HepG2 (cell line): ENCODE results near the gene CD7. TPM values are rescaled to one million over a fixed set of nuclear protein-coding genes. Genes with fewer than 3 reads are reported as not detected.
A peak's percentile ranks its signal among the peaks of the same experiment; 100 is the strongest.

Source experiments
- ARID2 ChIP-seq: sonication (generic); formaldehyde crosslinking; IDR thresholded peaks from 2 replicates; pipeline ENCODE4 v1.8.1; 2022; ENCODE audit warnings: mild to moderate bottlenecking, missing genetic modification reagents, borderline replicate concordance
- ARNT ChIP-seq: fragments of 450-650 bp; IDR thresholded peaks from 2 replicates; pipeline ENCODE4 v1.6.1; 2017
- ATM ChIP-seq: fragments of 450-650 bp; IDR thresholded peaks from 2 replicates; pipeline ENCODE4 v1.7.1; 2017; ENCODE audit warnings: mild to moderate bottlenecking, borderline replicate concordance
- NFYC ChIP-seq: IDR thresholded peaks from 2 replicates; pipeline ENCODE4 v1.6.1; 2016; ENCODE audit warnings: missing genetic modification reagents, missing compliant biosample characterization
- RXRB ChIP-seq: IDR thresholded peaks from 2 replicates; pipeline ENCODE4 v1.6.1; 2016; ENCODE audit warnings: borderline replicate concordance, missing genetic modification reagents, missing compliant biosample characterization
- SMARCE1 ChIP-seq: fragments of 450-650 bp; IDR thresholded peaks from 2 replicates; pipeline ENCODE4 v1.6.1; 2017; ENCODE audit warnings: borderline replicate concordance
- SOX6 ChIP-seq, 2 experiments: fragments of 450-650 bp in 1 of 2; sonication (generic) in 1 of 2; formaldehyde crosslinking in 1 of 2; IDR thresholded peaks; 2 replicates each; pipeline versions ENCODE4 v1.4.0 to v1.6.1; 2017 to 2020; ENCODE audit warnings: antibody characterized with exemption in 1 of 2, mild to moderate bottlenecking in 1 of 2, missing genetic modification reagents in 1 of 2
- SP140L ChIP-seq: sonication (generic); formaldehyde crosslinking; IDR thresholded peaks from 2 replicates; pipeline ENCODE4 v1.4.0; 2020; ENCODE audit warnings: missing genetic modification reagents, borderline replicate concordance
- SRSF1 ChIP-seq: fragments of 200-400 bp; formaldehyde crosslinking; optimal IDR thresholded peaks from 2 replicates; pipeline ENCODE3; 2017; ENCODE audit warnings: mild to moderate bottlenecking, low read depth, low read length, moderate library complexity
- ZFP62 ChIP-seq: sonication (generic); formaldehyde crosslinking; IDR thresholded peaks from 2 replicates; pipeline ENCODE4 v1.4.0; 2020; ENCODE audit warnings: missing genetic modification reagents
- ZNF264 ChIP-seq: sonication (generic); formaldehyde crosslinking; IDR thresholded peaks from 2 replicates; pipeline ENCODE4 v1.4.0; 2020; ENCODE audit warnings: missing genetic modification reagents
- ZNF33A ChIP-seq: sonication (generic); formaldehyde crosslinking; IDR thresholded peaks from 2 replicates; pipeline ENCODE4 v1.5.1; 2020; ENCODE audit warnings: missing genetic modification reagents, mild to moderate bottlenecking, moderate library complexity, borderline replicate concordance
- ZNF468 ChIP-seq: sonication (generic); formaldehyde crosslinking; IDR thresholded peaks from 2 replicates; pipeline ENCODE4 v1.8.0; 2022; ENCODE audit warnings: mild to moderate bottlenecking, moderate library complexity, missing genetic modification reagents
- ZNF7 ChIP-seq: IDR thresholded peaks from 2 replicates; pipeline ENCODE4 v1.6.1; 2016; ENCODE audit warnings: missing biosample characterization, missing genetic modification reagents
- ZNF782 ChIP-seq: sonication (generic); formaldehyde crosslinking; IDR thresholded peaks from 2 replicates; pipeline ENCODE4 v1.4.0; 2020; ENCODE audit warnings: missing genetic modification reagents, mild to moderate bottlenecking, borderline replicate concordance
- ZSCAN30 ChIP-seq: sonication (generic); formaldehyde crosslinking; IDR thresholded peaks from 2 replicates; pipeline ENCODE4 v1.5.0; 2020; ENCODE audit warnings: mild to moderate bottlenecking, missing genetic modification reagents
- polyA plus RNA-seq, 8 experiments: library from polyadenylated mRNA; depleted of rRNA in 3 of 8; stranded (reverse) in 7 of 8; unstranded in 1 of 8; fragments of >200 nt; fragmentation: Illumina TruSeq in 4 of 8; extraction: Trizol in 4 of 8; gene quantifications; 2 replicates each; pipeline versions ENCODE4 v1.2.1 to v1.2.3, GENCODE V29; 2011 to 2016; ENCODE audit warnings: low read depth in 4 of 8, missing spikeins in 1 of 8, mixed read lengths in 1 of 8; ENCODE audit not compliant: insufficient read depth in 1 of 8
- total RNA-seq, 5 experiments: library from RNA; depleted of rRNA; stranded (reverse); fragments of >200 nt; fragmentation: Illumina TruSeq; extraction: Trizol; gene quantifications; 2 replicates each; pipeline ENCODE4 v1.2.3, GENCODE V29; 2016; ENCODE audit warnings: low read depth in 1 of 5
- TF ChIP-seq, protein P1 (sequence below), 2 experiments: fragments of 450-650 bp in 1 of 2; sonication (generic) in 1 of 2; formaldehyde crosslinking; IDR thresholded peaks; 2 replicates each; pipeline versions ENCODE4 v1.5.0 to v1.8.0; 2020 to 2022; ENCODE audit warnings: mild to moderate bottlenecking in 1 of 2, missing genetic modification reagents in 1 of 2
- TF ChIP-seq, protein P2 (sequence below): fragments of 450-650 bp; IDR thresholded peaks from 2 replicates; pipeline ENCODE4 v1.6.1; 2016
- TF ChIP-seq, protein P3 (sequence below): IDR thresholded peaks from 2 replicates; pipeline ENCODE4 v1.6.1; 2018; ENCODE audit warnings: missing genetic modification reagents
- TF ChIP-seq, protein P4 (sequence below): sonication (generic); formaldehyde crosslinking; IDR thresholded peaks from 2 replicates; pipeline ENCODE4 v1.9.0; 2021; ENCODE audit warnings: missing genetic modification reagents, mild to moderate bottlenecking, borderline replicate concordance
- TF ChIP-seq, protein P5 (sequence below): sonication (generic); formaldehyde crosslinking; IDR thresholded peaks from 2 replicates; pipeline ENCODE4 v1.5.0; 2020; ENCODE audit warnings: mild to moderate bottlenecking, missing genetic modification reagents, borderline replicate concordance
- TF ChIP-seq, protein P6 (sequence below): sonication (generic); formaldehyde crosslinking; IDR thresholded peaks from 2 replicates; pipeline ENCODE4 v1.5.0; 2020; ENCODE audit warnings: missing genetic modification reagents, mild to moderate bottlenecking, borderline replicate concordance

The CD7 gene
- total and polyA plus RNA-seq, 2 of the 13 experiments (the other 11 are each of a cell fraction or from before 2014, with no cell fraction given), result 67.6 to 76.4 TPM

DNA sequence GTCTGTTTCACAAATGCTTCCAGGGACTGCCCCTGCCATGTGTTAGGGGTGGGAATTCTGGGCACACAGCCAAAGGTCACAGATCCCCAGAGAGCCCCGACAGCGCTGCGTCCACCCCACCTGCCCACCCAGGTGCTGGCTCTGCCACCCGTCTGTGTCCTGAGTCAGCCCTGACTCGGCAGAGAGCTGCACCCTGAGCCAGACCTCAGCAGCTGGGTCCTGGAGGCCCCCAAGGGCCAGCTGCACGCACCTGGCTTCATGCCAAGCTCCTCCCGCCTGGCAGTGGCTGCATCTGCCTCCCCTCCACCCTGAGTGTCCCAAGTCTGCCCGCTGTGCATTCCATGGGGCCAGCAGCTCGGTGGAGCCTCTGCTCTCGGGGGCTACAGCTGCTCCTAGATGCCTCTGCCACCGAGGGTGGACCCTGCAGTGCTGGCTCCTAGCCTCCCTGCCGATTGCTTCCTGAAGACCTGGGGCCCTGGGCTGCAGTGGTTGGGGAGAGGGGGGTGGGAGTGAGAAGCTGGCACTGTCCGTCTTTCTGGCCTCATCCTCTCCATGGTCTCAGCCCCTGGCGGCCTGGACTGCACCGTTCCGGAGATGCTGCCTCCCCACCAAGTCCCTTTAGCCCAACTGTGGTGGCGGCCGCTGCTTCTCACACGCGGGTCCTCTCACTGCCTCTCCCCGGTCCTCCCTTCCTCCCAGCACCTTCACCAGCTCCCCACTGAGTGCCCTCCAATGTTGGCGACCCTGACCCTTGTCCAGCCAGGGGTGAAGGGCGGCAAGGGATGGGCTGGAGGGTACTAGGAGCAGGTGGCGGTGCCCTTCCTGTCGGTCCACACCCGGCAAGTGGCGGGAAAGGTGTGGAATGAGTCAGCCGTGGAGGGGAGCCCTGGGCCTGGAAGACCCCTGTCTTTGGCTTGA lies 13.2 kb upstream of the CD7 start (continued):
- no peak for TF ChIP-seq SMARCE1
- TF ChIP-seq, protein P1, sequence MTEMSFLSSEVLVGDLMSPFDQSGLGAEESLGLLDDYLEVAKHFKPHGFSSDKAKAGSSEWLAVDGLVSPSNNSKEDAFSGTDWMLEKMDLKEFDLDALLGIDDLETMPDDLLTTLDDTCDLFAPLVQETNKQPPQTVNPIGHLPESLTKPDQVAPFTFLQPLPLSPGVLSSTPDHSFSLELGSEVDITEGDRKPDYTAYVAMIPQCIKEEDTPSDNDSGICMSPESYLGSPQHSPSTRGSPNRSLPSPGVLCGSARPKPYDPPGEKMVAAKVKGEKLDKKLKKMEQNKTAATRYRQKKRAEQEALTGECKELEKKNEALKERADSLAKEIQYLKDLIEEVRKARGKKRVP (CRISPR knock-in tag; IDR thresholded peaks at IDR 0.05), result no peak
- TF ChIP-seq RXRB (CRISPR knock-in tag), result peak; percentile 83
- no peak for TF ChIP-seq ZNF7 (CRISPR knock-in tag)
- TF ChIP-seq, protein P2, sequence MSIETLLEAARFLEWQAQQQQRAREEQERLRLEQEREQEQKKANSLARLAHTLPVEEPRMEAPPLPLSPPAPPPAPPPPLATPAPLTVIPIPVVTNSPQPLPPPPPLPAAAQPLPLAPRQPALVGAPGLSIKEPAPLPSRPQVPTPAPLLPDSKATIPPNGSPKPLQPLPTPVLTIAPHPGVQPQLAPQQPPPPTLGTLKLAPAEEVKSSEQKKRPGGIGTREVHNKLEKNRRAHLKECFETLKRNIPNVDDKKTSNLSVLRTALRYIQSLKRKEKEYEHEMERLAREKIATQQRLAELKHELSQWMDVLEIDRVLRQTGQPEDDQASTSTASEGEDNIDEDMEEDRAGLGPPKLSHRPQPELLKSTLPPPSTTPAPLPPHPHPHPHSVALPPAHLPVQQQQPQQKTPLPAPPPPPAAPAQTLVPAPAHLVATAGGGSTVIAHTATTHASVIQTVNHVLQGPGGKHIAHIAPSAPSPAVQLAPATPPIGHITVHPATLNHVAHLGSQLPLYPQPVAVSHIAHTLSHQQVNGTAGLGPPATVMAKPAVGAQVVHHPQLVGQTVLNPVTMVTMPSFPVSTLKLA, result no peak
- no peak for TF ChIP-seq SP140L (CRISPR knock-in tag)
- no peak for TF ChIP-seq SRSF1
- TF ChIP-seq ZNF33A (CRISPR knock-in tag), result no peak
- TF ChIP-seq ZFP62 (CRISPR knock-in tag), result no peak
- no peak for TF ChIP-seq ZNF264 (CRISPR knock-in tag)
- TF ChIP-seq, protein P3, sequence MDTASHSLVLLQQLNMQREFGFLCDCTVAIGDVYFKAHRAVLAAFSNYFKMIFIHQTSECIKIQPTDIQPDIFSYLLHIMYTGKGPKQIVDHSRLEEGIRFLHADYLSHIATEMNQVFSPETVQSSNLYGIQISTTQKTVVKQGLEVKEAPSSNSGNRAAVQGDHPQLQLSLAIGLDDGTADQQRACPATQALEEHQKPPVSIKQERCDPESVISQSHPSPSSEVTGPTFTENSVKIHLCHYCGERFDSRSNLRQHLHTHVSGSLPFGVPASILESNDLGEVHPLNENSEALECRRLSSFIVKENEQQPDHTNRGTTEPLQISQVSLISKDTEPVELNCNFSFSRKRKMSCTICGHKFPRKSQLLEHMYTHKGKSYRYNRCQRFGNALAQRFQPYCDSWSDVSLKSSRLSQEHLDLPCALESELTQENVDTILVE (CRISPR knock-in tag), result no peak
- peak; percentile 85 for TF ChIP-seq ZNF782 (CRISPR knock-in tag)
- no peak for TF ChIP-seq ZNF468 (CRISPR knock-in tag)
- TF ChIP-seq ARNT, result no peak
- TF ChIP-seq ATM, result no peak
- TF ChIP-seq, protein P4, sequence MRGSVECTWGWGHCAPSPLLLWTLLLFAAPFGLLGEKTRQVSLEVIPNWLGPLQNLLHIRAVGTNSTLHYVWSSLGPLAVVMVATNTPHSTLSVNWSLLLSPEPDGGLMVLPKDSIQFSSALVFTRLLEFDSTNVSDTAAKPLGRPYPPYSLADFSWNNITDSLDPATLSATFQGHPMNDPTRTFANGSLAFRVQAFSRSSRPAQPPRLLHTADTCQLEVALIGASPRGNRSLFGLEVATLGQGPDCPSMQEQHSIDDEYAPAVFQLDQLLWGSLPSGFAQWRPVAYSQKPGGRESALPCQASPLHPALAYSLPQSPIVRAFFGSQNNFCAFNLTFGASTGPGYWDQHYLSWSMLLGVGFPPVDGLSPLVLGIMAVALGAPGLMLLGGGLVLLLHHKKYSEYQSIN (CRISPR knock-in tag), result no peak
- TF ChIP-seq ZSCAN30 (CRISPR knock-in tag), result no peak
- TF ChIP-seq, protein P5, sequence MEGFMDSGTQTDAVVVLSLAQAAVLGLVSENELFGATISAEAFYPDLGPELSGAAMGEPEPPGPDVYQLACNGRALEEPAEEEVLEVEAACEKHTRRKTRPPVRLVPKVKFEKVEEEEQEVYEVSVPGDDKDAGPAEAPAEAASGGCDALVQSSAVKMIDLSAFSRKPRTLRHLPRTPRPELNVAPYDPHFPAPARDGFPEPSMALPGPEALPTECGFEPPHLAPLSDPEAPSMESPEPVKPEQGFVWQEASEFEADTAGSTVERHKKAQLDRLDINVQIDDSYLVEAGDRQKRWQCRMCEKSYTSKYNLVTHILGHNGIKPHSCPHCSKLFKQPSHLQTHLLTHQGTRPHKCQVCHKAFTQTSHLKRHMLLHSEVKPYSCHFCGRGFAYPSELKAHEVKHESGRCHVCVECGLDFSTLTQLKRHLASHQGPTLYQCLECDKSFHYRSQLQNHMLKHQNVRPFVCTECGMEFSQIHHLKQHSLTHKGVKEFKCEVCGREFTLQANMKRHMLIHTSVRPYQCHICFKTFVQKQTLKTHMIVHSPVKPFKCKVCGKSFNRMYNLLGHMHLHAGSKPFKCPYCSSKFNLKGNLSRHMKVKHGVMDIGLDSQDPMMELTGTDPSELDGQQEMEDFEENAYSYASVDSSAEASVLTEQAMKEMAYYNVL, result peak; percentile 20; the same call in 1 of the 2 replicates
- TF ChIP-seq SOX6 (IDR thresholded peaks at IDR 0.05), result no peak
- TF ChIP-seq SOX6 (CRISPR knock-in tag; IDR thresholded peaks at IDR 0.05), result peak; percentile 84
- TF ChIP-seq NFYC, result no peak
- no peak for TF ChIP-seq ARID2 (CRISPR knock-in tag)
- TF ChIP-seq, protein P6, sequence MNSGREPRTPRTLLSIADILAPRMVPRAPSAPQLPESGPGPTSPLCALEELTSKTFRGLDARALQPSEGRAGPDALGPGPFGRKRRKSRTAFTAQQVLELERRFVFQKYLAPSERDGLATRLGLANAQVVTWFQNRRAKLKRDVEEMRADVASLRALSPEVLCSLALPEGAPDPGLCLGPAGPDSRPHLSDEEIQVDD (CRISPR knock-in tag), result no peak
